Transverse colon (tissue), 3 donors: ENCODE results near the gene OR52A1.

Experiments
- CTCF ChIP-seq, 5 experiments: fragments of 200-600 bp in 3 of 5; fragments of 450-650 bp in 2 of 5; sonication (generic) in 3 of 5; IDR thresholded peaks; 1 replicate in 2 of 5; 2 replicates in 3 of 5; pipeline ENCODE4 v1.5.1; 2016 to 2017; ENCODE audit warnings: antibody characterized with exemption in 5 of 5, inconsistent platforms in 3 of 5, mild to moderate bottlenecking in 2 of 5, moderate library complexity in 1 of 5
- POLR2A ChIP-seq: fragments of 450-650 bp; IDR thresholded peaks from one replicate; pipeline ENCODE4 v1.6.1; 2016; ENCODE audit warnings: antibody characterized with exemption, mild to moderate bottlenecking, moderate library complexity

GRCh38 chr11:5124891-5125620, 29.5 kb downstream of the OR52A1 start:
- no peak for TF ChIP-seq POLR2A
- no peak for TF ChIP-seq CTCF (IDR thresholded peaks at IDR 0.05)
